Keratinocyte (primary cell): ENCODE data around the gene POLD4.

Experiments
- EZH2 ChIP-seq: IDR thresholded peaks from one replicate; pipeline ENCODE4 v1.6.1; 2012; ENCODE audit warnings: inconsistent platforms, mild to moderate bottlenecking, low read length, moderate library complexity
- TF ChIP-seq, protein P1 (sequence below), 3 experiments: IDR thresholded peaks in 1 of 3; conservative IDR thresholded peaks in 1 of 3; optimal IDR thresholded peaks in 1 of 3; 2 replicates in 2 of 3; 3 replicates in 1 of 3; pipeline versions ENCODE3 to v1.5.1; 2011; ENCODE audit warnings: low read length in 3 of 3, mild to moderate bottlenecking in 3 of 3, moderate library complexity in 2 of 3, control low read depth in 1 of 3, inconsistent platforms in 1 of 3; ENCODE audit not compliant: insufficient read depth in 2 of 3; ENCODE audit errors: extremely low read depth in 1 of 3

DNA sequence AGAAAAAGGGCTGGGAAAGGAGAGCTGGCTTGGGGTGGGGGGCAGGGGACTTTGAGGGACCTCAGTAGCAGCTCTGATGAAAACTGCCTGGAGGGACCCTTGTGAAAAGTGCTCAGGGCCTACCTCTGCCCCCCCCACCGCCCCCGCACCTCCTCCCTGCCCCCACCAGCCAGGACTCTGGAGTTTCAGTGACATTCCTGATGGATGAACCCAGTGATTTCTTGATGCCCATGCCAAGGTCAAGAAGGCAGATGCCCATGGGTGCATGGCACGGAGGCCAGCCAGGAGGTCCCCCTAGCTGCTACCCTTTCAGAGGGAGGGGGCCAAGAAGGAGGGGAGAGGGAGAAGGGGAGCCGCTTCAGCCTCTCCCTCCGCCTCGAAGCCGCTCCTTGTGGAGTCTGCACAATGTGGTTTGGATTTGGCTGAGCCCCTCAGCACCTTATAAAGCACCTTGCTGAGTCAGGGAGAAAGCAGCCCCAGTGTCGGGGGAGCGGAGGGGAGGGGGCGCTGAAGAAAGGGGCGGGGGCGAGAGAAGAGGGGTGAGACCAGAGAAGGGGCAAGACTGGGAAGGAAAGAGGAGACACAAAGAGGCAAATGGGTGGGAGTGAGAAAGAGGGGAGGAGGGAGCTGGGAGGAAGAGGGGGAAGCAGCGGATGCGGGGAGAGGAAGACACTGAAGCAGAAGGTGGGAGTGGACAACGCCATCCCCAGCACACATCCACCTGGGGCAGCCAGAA, 22.1 kb upstream of the POLD4 start:
- TF ChIP-seq, protein P1, sequence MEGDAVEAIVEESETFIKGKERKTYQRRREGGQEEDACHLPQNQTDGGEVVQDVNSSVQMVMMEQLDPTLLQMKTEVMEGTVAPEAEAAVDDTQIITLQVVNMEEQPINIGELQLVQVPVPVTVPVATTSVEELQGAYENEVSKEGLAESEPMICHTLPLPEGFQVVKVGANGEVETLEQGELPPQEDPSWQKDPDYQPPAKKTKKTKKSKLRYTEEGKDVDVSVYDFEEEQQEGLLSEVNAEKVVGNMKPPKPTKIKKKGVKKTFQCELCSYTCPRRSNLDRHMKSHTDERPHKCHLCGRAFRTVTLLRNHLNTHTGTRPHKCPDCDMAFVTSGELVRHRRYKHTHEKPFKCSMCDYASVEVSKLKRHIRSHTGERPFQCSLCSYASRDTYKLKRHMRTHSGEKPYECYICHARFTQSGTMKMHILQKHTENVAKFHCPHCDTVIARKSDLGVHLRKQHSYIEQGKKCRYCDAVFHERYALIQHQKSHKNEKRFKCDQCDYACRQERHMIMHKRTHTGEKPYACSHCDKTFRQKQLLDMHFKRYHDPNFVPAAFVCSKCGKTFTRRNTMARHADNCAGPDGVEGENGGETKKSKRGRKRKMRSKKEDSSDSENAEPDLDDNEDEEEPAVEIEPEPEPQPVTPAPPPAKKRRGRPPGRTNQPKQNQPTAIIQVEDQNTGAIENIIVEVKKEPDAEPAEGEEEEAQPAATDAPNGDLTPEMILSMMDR (optimal IDR thresholded peaks at IDR 0.05 in 1 of 3, IDR thresholded peaks at IDR 0.05 in 1 of 3, conservative IDR thresholded peaks at IDR 0.05 in 1 of 3; ENCODE audit: extremely low read depth in 1 of 3, insufficient read depth in 2 of 3, low read length in 3 of 3), result no peak
- TF ChIP-seq EZH2, result no peak
